HFFc6 (cell line): ENCODE measurements around the gene NOD1. TPM values are rescaled to one million over a fixed set of nuclear protein-coding genes. Genes with fewer than 3 reads are reported as not detected.

ENCODE experiments used
- DNase-seq: peaks from one replicate; pipeline ENCODE4 v3.0.0-alpha.2; 2018
- H3K27ac Mint-ChIP-seq: 2 replicates; pipeline ENCODE4 v1.8.0; 2020; ENCODE audit warnings: mild to moderate bottlenecking, mixed read lengths
- H3K27me3 Mint-ChIP-seq: 2 replicates; pipeline ENCODE4 v1.8.0; 2021; ENCODE audit warnings: mild to moderate bottlenecking, moderate library complexity, mixed read lengths; ENCODE audit not compliant: insufficient read depth
- H3K36me3 Mint-ChIP-seq: 2 replicates; pipeline ENCODE4 v1.8.0; 2021; ENCODE audit warnings: low read depth, mixed read lengths
- H3K4me1 Mint-ChIP-seq: 2 replicates; pipeline ENCODE4 v1.8.0; 2020; ENCODE audit warnings: low read depth, mixed read lengths
- H3K4me3 Mint-ChIP-seq: 2 replicates; pipeline ENCODE4 v1.8.0; 2020; ENCODE audit warnings: mild to moderate bottlenecking, moderate library complexity, mixed read lengths
- H3K9me3 Mint-ChIP-seq: 2 replicates; pipeline ENCODE4 v1.8.0; 2020; ENCODE audit warnings: mild to moderate bottlenecking, mixed read lengths
- total RNA-seq, 6 experiments: library from RNA; stranded (reverse); fragmentation: NEBNext Ultra II Directional; extraction: Animal tissue kit (Norgen Biotek cat#: 25700); gene quantifications; 2 replicates in 1 of 6; 3 replicates in 5 of 6; pipeline ENCODE4 v1.2.3, GENCODE V29; 2021
- TF ChIP-seq, protein P1 (sequence below): fragments of 200-600 bp; sonication (generic); IDR thresholded peaks from 2 replicates; pipeline ENCODE4 v1.5.0; 2021; ENCODE audit warnings: antibody characterized with exemption, mild to moderate bottlenecking

NOD1 gene
- total RNA-seq, 6 experiments from 2014 or later: 2.8 to 3.9 (median 3.0) TPM

DNA sequence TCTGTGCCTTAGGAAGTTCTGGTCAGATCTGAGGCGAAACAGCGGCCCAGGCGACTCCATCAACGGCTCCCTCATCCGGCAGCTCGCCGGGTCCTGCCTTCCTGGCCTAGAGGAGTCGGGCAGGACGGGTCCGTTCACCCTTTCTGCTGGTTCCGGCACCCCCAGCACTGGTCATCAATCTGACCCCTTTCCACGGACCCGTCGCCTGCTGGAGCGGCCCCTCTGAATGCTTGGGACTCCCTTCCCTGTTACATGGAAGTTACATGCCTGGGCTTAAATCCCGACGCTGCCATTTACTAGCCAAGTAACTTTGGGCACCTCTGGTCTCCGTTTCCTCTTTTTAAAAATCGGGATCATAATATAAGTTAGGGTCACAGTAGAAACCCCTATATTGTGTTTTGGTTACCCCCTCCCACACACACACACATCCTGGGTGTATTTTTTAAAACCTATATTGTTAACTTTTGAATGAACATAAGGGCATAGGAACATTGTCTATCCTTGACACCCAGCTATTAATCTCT is 26.7 kb upstream of the NOD1 start:
- peak overlapping the region; percentile 83 for H3K27ac Mint-ChIP-seq

GRCh38 chr7:30504301-30505173 is 26.0 kb upstream of the NOD1 start, which contains the start of gene GGCT:
Gene GGCT, minus strand, starts transcription at chr7:30504829. Its CDS starts 120 bp downstream, at chr7:30504709.
- 0 out of 2 replicates have a peak, but pooled peaks cover 4% of the 10 kb centered on the region for H3K36me3 Mint-ChIP-seq

More for the DNA sequence above, 26.7 kb upstream of the NOD1 start:
- H3K36me3 Mint-ChIP-seq: 0 out of 2 replicates have a peak, but pooled peaks cover 4% of the 10 kb centered on the region
- TF ChIP-seq, protein P1, sequence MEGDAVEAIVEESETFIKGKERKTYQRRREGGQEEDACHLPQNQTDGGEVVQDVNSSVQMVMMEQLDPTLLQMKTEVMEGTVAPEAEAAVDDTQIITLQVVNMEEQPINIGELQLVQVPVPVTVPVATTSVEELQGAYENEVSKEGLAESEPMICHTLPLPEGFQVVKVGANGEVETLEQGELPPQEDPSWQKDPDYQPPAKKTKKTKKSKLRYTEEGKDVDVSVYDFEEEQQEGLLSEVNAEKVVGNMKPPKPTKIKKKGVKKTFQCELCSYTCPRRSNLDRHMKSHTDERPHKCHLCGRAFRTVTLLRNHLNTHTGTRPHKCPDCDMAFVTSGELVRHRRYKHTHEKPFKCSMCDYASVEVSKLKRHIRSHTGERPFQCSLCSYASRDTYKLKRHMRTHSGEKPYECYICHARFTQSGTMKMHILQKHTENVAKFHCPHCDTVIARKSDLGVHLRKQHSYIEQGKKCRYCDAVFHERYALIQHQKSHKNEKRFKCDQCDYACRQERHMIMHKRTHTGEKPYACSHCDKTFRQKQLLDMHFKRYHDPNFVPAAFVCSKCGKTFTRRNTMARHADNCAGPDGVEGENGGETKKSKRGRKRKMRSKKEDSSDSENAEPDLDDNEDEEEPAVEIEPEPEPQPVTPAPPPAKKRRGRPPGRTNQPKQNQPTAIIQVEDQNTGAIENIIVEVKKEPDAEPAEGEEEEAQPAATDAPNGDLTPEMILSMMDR: no peak
- no peak for DNase-seq
- H3K4me1 Mint-ChIP-seq: peaks cover 36% of the 10 kb centered on the region
- H3K9me3 Mint-ChIP-seq: 0 out of 2 replicates have a peak, but pooled peaks cover 6% of the 10 kb centered on the region
- H3K4me3 Mint-ChIP-seq: peak overlapping the region; percentile 90
- peaks cover 2% of the 10 kb centered on the region; the same call in 1 of the 2 replicates for H3K27me3 Mint-ChIP-seq

GRCh38 chr7:30503274-30504212 is 25.0 kb upstream of the NOD1 start:
- peaks cover 36% of the 10 kb centered on the region for H3K4me1 Mint-ChIP-seq
- peaks cover 2% of the 10 kb centered on the region; the same call in 1 of the 2 replicates for H3K27me3 Mint-ChIP-seq
- DNase-seq: no peak
- H3K9me3 Mint-ChIP-seq: 0 out of 2 replicates have a peak, but pooled peaks cover 6% of the 10 kb centered on the region
- H3K4me3 Mint-ChIP-seq: peak overlapping the region; percentile 90
- peak overlapping the region; percentile 74 for H3K27ac Mint-ChIP-seq
- H3K36me3 Mint-ChIP-seq: peaks cover 4% of the 10 kb centered on the region; the same call in 1 of the 2 replicates
- TF ChIP-seq, protein P1: no peak

More at GRCh38 chr7:30504301-30505173, 26.0 kb upstream of the NOD1 start, which contains the start of gene GGCT:
- Mint-ChIP-seq H3K27ac (peak within 1 kb of the TSS; percentile 83), H3K4me1 (peaks cover 36% of the 10 kb centered on the region), H3K9me3 (0 out of 2 replicates have a peak, but pooled peaks cover 6% of the 10 kb centered on the region), H3K4me3 (peak within 1 kb of the TSS; percentile 90), H3K27me3 (peaks cover 2% of the 10 kb centered on the region; the same call in 1 of the 2 replicates)
- TF ChIP-seq, protein P1: no peak
- peak; percentile 97 for DNase-seq

DNA sequence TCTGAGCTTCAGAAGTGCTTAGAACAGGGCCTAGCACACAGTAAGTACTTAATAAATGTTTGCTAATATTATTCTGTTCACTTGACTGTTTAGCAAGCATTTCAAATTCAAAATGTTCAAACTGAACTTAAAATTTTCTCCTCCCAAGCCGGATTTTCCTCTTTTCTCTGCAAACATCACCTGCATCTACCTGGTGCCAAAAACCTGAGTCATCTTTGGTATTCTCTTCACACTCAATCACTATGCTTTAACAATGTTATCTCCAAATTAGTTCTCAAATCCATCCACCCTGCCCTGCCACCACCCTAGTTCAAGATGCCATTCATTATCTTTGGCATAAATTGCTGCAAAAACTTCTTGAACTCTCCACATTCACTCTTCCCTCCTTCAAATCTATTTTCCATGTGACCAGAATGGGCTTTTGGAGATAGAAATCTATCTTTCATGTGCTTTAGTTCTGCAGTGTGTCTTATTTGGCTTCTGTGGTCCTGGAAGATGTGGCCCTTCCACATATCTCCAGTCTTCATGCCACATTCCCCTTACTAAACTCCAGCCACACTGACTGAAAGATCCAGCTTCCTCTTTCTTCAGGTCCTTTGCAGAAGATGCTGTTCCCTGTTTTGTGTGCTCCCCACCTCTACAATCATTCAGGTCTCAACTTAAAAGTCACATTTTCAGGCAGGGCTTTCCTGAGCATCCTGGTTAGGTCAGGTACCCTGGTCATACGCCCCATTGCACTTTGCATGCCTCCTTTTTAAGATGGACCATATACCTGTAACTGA is 24.1 kb upstream of the NOD1 start:
- DNase-seq: no peak
- peak overlapping the region; percentile 90; the same call in 1 of the 2 replicates for H3K4me3 Mint-ChIP-seq
- peaks cover 4% of the 10 kb centered on the region; the same call in 1 of the 2 replicates for H3K36me3 Mint-ChIP-seq
- 0 out of 2 replicates have a peak, but pooled peaks cover 6% of the 10 kb centered on the region for H3K9me3 Mint-ChIP-seq
- no peak overlapping the region for H3K27ac Mint-ChIP-seq
- peaks cover 2% of the 10 kb centered on the region; the same call in 1 of the 2 replicates for H3K27me3 Mint-ChIP-seq
- TF ChIP-seq, protein P1: no peak
- peaks cover 36% of the 10 kb centered on the region for H3K4me1 Mint-ChIP-seq
